Transverse colon (tissue), 3 donors: Measurements from ENCODE around the gene TUBD1.

Source experiments
- EP300 ChIP-seq: sonication (generic); formaldehyde crosslinking; IDR thresholded peaks from one replicate; pipeline ENCODE4 v1.6.1; 2017; ENCODE audit warnings: antibody characterized with exemption, low read depth
- TF ChIP-seq, protein P1 (sequence below), 5 experiments: fragments of 200-600 bp in 3 of 5; fragments of 450-650 bp in 2 of 5; sonication (generic) in 3 of 5; IDR thresholded peaks; 1 replicate in 2 of 5; 2 replicates in 3 of 5; pipeline ENCODE4 v1.5.1; 2016 to 2017; ENCODE audit warnings: antibody characterized with exemption in 5 of 5, inconsistent platforms in 3 of 5, mild to moderate bottlenecking in 2 of 5, moderate library complexity in 1 of 5

DNA sequence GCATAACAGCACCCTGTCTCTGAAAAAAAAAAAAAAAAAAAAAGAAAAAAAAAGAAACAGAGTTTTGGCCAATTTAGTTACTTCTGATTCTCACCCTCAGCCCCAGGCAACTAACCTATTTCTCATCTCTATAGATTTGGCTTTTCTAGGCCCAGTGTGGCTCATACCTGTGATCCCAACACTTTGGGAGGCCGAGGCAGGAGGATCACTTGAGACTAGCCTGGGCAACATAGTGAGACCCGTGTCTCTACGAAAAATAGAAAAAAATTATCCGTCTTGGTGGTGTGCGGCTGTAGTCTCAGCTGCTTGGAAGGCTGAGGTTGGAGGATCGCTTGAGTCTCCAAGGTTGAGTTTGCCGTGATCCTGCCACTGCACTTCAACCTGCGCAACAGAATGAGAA, 8.9 kb upstream of the TUBD1 start:
- TF ChIP-seq, protein P1, sequence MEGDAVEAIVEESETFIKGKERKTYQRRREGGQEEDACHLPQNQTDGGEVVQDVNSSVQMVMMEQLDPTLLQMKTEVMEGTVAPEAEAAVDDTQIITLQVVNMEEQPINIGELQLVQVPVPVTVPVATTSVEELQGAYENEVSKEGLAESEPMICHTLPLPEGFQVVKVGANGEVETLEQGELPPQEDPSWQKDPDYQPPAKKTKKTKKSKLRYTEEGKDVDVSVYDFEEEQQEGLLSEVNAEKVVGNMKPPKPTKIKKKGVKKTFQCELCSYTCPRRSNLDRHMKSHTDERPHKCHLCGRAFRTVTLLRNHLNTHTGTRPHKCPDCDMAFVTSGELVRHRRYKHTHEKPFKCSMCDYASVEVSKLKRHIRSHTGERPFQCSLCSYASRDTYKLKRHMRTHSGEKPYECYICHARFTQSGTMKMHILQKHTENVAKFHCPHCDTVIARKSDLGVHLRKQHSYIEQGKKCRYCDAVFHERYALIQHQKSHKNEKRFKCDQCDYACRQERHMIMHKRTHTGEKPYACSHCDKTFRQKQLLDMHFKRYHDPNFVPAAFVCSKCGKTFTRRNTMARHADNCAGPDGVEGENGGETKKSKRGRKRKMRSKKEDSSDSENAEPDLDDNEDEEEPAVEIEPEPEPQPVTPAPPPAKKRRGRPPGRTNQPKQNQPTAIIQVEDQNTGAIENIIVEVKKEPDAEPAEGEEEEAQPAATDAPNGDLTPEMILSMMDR (IDR thresholded peaks at IDR 0.05) = no peak
- TF ChIP-seq EP300 = no peak
